HG03354 (cell line): ENCODE data around the gene KYNU.
"Not testable (repeated sequence)": the region's sequence is repeated elsewhere in the genome, so short reads cannot be mapped to it uniquely, and the experiment has no call there.

Source experiments
- ATAC-seq: cut with Tn5 transposase; IDR thresholded peaks from one replicate; pipeline ENCODE4 v1.9.1; 2021; ENCODE audit warnings: mild to moderate bottlenecking; ENCODE audit not compliant: unreplicated experiment, poor library complexity, severe bottlenecking

KYNU gene

GRCh38 chr2:143070704-143071103, 193.2 kb downstream of the KYNU start:
- no peak for ATAC-seq

GRCh38 chr2:143071185-143071876, 193.9 kb downstream of the KYNU start:
- no peak for ATAC-seq

- not testable (repeated sequence) for ATAC-seq
These were observed 197.4 kb downstream of the KYNU start for GRCh38 chr2:143074913-143075312.

- no peak for ATAC-seq
These were observed 198.2 kb downstream of the KYNU start for GRCh38 chr2:143075711-143076110.

GRCh38 chr2:143078104-143078503, 200.6 kb downstream of the KYNU start:
- no peak for ATAC-seq

- no peak for ATAC-seq
These were observed 204.2 kb downstream of the KYNU start for GRCh38 chr2:143081616-143082015.

GRCh38 chr2:143083636-143084035, 206.2 kb downstream of the KYNU start:
- ATAC-seq: no peak

GRCh38 chr2:143084462-143084861, 207.0 kb downstream of the KYNU start:
- ATAC-seq: no peak

- peak; percentile 71 for ATAC-seq
These were observed 207.8 kb downstream of the KYNU start for GRCh38 chr2:143085125-143085784.

- ATAC-seq: no peak
These were observed 209.6 kb downstream of the KYNU start for GRCh38 chr2:143087033-143087432.

- ATAC-seq: no peak
These were observed 210.9 kb downstream of the KYNU start for GRCh38 chr2:143088388-143088787.

- ATAC-seq: not testable (repeated sequence)
These were observed 212.1 kb downstream of the KYNU start for GRCh38 chr2:143089520-143089919.
